ENCODE measurements around the gene DNAH10. TPM values are rescaled to one million over a fixed set of nuclear protein-coding genes. Genes with fewer than 3 reads are reported as not detected.
A peak's percentile ranks its signal among the peaks of the same experiment; 100 is the strongest.

DNAH10 gene, protein sequence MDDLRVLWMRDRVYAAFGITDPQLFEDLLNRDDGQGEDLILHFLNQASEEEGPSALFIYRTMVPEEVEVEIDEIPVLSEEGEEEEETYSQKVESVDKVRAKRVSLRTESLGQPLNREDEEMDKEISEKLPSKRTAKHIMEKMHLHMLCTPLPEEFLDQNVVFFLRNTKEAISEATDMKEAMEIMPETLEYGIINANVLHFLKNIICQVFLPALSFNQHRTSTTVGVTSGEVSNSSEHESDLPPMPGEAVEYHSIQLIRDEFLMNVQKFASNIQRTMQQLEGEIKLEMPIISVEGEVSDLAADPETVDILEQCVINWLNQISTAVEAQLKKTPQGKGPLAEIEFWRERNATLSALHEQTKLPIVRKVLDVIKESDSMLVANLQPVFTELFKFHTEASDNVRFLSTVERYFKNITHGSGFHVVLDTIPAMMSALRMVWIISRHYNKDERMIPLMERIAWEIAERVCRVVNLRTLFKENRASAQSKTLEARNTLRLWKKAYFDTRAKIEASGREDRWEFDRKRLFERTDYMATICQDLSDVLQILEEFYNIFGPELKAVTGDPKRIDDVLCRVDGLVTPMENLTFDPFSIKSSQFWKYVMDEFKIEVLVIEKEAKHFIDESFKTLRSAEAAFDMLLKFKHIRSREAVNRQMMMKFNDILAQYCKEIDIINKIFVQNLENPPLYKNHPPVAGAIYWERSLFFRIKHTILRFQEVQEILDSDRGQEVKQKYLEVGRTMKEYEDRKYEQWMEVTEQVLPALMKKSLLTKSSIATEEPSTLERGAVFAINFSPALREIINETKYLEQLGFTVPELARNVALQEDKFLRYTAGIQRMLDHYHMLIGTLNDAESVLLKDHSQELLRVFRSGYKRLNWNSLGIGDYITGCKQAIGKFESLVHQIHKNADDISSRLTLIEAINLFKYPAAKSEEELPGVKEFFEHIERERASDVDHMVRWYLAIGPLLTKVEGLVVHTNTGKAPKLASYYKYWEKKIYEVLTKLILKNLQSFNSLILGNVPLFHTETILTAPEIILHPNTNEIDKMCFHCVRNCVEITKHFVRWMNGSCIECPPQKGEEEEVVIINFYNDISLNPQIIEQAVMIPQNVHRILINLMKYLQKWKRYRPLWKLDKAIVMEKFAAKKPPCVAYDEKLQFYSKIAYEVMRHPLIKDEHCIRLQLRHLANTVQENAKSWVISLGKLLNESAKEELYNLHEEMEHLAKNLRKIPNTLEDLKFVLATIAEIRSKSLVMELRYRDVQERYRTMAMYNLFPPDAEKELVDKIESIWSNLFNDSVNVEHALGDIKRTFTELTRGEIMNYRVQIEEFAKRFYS (N-terminal part only)
- total RNA-seq, result under 0.01 and 0.13 TPM in 2 replicates

DNA sequence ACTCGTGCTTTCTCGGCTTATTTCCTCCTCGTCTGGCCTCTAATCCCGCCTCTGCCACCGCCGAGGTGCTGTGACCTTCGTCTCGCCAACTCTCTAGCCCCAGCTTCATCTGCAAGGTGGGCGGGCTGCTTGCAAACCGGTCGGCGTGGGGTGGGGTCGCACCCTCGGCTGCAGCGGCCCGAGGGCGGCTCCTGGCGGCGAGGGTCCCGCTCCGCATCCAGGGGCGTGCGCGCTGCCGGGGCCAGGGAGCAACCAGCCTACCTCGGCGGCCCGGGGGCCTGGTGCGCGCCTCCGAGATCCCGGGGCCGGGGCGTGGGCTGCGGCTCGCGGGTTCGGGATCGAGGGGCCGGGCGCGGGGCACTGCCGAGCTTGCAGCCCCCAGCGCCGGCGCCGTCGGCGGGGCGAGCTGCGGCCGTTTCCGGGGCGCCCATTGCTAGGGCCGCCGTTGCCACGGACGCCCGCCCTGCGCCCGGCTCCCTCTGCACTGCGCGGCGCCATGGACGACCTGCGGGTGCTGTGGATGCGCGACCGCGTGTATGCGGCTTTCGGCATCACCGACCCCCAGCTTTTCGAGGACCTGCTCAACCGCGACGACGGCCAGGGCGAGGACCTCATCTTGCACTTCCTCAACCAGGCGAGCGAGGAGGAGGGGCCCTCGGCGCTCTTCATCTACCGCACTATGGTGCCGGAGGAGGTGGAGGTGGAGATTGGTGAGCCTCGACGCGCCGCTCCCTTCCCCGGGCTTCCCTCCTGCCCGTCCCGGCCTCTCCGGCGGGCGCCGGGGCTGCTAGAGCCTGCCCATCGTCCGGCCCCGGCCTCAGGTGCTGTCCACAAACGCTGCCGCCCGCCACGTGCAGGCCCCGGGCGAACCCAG lies at the start of gene DNAH10:
DNAH10 (plus strand) TSS at position 461 of the 874 bp plus-strand sequence; CDS start at position 497, 36 bp downstream.
- DNase-seq (ENCODE audit: low read depth), result no peak
- no peaks in the 10 kb centered on the region for H3K36me3 ChIP-seq (ENCODE audit: control insufficient read depth, insufficient read depth, low read length)
- H3K4me3 ChIP-seq (ENCODE audit: low read depth, low read length), result peak within 1 kb of the TSS; percentile 37
- TF ChIP-seq, protein P1, sequence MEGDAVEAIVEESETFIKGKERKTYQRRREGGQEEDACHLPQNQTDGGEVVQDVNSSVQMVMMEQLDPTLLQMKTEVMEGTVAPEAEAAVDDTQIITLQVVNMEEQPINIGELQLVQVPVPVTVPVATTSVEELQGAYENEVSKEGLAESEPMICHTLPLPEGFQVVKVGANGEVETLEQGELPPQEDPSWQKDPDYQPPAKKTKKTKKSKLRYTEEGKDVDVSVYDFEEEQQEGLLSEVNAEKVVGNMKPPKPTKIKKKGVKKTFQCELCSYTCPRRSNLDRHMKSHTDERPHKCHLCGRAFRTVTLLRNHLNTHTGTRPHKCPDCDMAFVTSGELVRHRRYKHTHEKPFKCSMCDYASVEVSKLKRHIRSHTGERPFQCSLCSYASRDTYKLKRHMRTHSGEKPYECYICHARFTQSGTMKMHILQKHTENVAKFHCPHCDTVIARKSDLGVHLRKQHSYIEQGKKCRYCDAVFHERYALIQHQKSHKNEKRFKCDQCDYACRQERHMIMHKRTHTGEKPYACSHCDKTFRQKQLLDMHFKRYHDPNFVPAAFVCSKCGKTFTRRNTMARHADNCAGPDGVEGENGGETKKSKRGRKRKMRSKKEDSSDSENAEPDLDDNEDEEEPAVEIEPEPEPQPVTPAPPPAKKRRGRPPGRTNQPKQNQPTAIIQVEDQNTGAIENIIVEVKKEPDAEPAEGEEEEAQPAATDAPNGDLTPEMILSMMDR (IDR thresholded peaks at IDR 0.05; ENCODE audit: insufficient read depth, low read length, severe bottlenecking), result peak; percentile 23
- no peak for FAIRE-seq
- no peaks in the 10 kb centered on the region for H3K27me3 ChIP-seq (ENCODE audit: control insufficient read depth, insufficient read depth, low read length)

DNA sequence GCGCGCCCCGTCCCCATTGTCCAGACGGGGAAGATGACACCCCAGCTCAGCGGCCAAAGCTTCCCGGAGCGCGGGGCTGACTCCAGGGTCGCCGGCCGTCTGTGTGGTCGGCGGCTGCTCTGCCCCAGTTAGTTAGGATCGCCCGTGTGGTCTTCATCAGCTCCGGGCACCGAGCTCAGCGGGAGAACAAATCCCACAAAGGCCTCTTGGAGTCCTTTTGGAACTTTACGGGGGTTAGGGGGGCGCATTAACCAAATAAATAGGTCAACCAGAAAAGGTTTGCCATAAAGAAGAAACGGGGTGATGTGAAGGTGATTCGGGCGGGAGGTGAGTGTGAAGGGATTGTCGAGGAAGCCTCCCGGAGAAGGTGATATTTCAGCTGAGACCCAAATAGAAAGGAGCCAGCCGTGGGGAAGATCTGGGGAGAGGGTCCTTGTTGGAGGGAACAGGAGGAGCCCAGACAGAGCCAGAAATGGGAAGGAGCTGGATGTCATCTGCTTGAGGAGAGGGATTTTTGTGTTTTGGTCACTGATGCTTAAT lies 49.3 kb upstream of the DNAH10 start:
- FAIRE-seq (no peak), DNase-seq (ENCODE audit: low read depth) (no peak)
- no peaks in the 10 kb centered on the region for H3K27me3 ChIP-seq (ENCODE audit: control insufficient read depth, insufficient read depth, low read length)
- H3K36me3 ChIP-seq (ENCODE audit: control insufficient read depth, insufficient read depth, low read length), result no peaks in the 10 kb centered on the region
- TF ChIP-seq, protein P1 (IDR thresholded peaks at IDR 0.05; ENCODE audit: insufficient read depth, low read length, severe bottlenecking), result no peak
- peak overlapping the region; percentile 95 for H3K4me3 ChIP-seq (ENCODE audit: low read depth, low read length)

DNA sequence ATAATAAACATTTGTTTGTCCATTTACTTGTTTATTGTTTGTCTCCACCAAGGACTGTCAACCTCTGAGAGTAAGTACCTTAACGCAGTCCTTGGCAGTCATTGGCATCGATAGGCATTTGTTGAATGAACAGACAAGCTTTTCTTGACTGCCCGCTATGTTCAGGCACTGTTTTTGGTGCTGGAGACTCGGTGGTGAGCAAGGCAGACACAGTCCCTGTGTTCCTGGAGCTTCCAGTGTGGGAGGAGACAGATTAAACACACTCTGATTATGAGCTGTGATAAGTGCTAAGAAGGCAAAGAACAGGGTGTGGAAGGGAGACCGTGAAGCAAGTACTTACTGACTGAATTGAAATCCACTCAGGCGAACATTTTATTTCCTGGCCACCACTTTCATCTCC lies 48.7 kb upstream of the DNAH10 start:
- DNase-seq (ENCODE audit: low read depth), result peak; percentile 37
- TF ChIP-seq, protein P1 (IDR thresholded peaks at IDR 0.05; ENCODE audit: insufficient read depth, low read length, severe bottlenecking), result no peak
- Histone ChIP-seq H3K36me3 (ENCODE audit: control insufficient read depth, insufficient read depth, low read length) (no peaks in the 10 kb centered on the region), H3K27me3 (ENCODE audit: control insufficient read depth, insufficient read depth, low read length) (no peaks in the 10 kb centered on the region), H3K4me3 (ENCODE audit: low read depth, low read length) (peak overlapping the region; percentile 95)
- no peak for FAIRE-seq

DNA sequence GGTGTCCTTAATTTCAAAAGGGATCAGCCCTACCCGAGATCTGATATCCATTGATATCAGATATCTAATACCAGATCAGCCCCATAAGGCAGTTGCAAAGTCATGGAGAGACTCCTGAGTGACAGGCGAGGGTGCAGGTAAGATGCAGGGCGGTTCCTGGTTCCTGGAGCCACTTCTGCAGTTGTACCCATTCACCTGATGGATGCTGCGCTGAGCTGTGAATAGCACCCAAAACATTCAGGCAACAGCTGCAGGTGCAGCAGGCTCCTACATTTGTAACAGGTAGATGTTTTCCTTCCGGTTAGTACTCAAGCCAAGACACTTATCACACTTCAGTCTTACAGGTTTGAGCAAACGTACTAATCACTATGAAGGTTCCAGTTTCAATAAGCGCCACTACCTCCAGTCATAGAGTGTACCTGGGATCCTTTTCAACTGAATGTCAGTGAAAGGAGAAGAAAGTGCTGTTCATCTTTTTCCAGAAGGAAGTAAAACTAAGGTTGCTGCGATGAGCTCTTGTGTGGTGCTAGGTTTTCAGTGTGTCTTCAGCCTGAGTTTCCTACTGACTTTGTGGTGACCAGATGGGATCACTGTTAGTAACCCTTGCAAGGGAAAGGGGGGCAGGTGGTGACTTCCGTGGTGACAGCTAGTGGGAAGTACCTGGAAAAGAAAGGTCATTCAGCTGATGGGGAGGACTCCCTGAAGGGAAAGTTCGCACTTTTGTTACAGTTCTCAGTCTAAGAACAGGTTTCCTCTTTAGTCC lies 48.1 kb upstream of the DNAH10 start:
- Histone ChIP-seq H3K4me3 (ENCODE audit: low read depth, low read length) (no peak overlapping the region), H3K36me3 (ENCODE audit: control insufficient read depth, insufficient read depth, low read length) (no peaks in the 10 kb centered on the region), H3K27me3 (ENCODE audit: control insufficient read depth, insufficient read depth, low read length) (no peaks in the 10 kb centered on the region)
- TF ChIP-seq, protein P1 (IDR thresholded peaks at IDR 0.05; ENCODE audit: insufficient read depth, low read length, severe bottlenecking), result no peak
- DNase-seq (ENCODE audit: low read depth) (no peak), FAIRE-seq (no peak)
